HG02642 (cell line): Measurements from ENCODE around the gene TEX11.
"Not testable (repeated sequence)": the region's sequence is repeated elsewhere in the genome, so short reads cannot be mapped to it uniquely, and the experiment has no call there.

ENCODE experiments used
- ATAC-seq: cut with Tn5 transposase; IDR thresholded peaks from one replicate; pipeline ENCODE4 v1.9.1; 2021; ENCODE audit warnings: mild to moderate bottlenecking; ENCODE audit not compliant: unreplicated experiment, poor library complexity

The TEX11 gene

DNA sequence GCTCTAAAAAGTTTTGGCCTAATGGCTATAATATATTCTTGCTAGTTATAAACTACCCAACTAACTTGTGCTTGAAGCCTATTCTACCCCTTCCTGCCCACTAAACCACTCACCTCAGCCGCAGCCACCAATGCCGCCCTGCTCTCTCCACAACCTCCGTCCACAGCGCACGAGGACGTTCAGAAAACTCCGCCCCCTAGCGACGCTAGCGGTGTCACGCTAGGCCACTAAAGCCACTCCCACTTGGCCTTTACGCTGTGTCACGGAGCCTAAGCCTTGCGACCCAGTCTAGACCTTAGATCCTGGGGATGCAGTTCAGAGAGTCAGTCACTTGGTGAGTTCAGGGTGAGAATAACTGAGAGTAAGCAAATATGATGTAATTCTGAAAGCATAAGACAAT lies at the start of gene TEX11:
Gene TEX11 (minus strand): TSS at position 171 of the 400 bp plus-strand sequence. CDS start 922 bp downstream, outside the sequence.
- ATAC-seq: no peak

DNA sequence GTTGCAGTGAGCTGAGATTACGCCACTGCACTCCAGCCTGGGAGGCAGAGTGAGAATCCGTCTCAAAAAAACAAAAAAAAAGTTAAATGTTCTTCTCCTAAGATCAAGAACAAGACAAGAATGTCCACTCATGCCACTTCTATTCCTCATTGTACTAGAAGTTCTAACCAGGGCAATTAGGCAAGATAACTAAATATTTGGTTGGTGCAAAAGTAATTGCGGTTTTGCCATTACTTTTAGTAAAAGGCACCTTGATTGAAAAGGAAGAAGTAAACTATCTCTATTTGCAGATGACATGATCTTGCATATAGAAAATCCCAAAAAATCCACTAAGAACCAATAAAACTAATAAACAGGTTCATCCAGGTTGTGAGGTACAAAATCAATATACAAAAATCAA lies 46.4 kb upstream of the TEX11 start:
- no peak for ATAC-seq

DNA sequence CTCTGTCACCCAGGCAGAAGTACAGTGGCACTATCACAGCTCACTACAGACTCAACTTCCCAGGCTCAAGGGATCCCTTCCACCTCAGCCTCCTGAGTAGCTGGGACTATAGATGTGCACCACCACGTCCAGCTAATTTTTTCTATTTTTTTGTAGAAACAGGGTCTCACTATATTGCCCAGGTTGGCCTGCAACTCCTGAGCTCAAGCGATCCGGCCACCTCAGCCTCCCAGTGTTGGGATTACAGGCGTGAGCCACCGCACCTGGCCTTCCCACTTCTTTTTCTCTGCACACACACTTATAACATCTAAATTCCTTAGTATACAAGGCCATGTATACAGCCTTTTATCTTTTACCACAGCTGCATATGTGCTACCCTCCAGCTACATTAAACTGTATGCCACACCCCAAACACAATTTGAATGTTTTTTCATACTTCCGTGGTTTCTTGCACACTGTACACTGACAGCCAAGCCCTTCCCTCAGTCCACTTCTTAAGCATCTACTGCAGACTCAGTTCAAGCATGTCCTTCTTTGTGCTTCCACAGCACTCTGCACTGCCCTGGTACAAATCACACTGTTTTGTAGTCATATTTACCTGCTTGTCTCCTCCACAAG lies 15.9 kb upstream of the TEX11 start:
- no peak for ATAC-seq

DNA sequence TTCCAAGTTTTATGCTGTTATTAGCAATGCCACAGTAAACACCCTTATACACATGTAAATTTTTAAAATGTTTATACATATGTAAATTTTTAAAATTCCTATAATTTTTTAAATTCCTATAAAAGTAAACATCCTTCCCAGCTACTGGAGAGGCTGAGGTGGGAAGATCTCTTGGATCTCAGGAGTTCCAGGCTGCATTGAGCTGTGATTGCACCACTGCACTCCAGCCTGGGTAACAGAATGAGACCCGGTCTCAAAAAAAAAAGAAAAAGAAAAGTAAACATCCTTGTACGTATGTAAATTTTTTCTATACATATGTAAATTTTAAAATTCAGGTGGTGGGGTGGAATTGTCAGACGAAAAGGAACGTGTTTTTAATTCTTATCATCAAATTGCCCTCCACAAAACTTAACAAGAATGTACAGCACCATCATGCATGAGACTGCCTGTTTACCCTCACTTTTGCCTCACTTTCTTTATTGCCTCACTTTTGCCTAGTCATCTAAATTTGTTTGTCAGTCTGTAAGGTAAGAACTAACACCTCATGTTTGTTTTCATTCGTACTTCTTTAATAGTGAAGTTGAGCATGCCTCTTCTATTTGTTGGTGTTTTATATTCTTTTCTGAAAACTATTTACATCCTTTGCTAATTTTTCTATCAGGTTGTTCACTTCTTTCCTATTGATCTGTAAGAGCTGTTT lies 14.4 kb upstream of the TEX11 start:
- no peak for ATAC-seq

DNA sequence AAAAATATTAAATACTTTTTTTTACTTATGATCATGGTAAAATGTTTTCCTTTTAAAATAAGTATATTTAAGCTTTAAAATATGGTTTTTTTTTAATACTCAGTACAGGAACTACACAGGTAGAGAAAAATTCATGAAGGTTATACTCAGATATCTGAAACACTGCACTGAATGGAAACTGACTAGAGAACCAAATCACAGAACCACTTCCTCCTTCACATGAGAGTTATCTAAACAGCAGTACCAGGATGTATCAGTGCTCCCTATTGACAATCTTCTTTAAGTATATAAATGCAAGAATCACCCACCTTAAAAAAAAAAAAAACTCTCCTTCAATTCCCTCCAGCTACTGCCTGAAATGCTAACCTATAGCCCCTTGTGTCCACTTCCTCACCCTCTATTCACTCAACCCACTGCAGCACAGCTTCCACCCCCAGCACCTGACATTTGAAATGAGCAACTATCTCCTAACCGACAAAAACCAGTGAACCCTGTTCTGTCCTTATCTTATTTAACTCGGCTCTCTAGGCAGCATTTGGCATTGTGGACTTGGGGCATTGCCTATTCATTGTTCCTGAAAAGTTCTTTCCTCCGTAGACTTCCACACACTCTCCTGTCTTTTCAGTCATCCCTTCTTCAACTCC lies 13.3 kb upstream of the TEX11 start:
- ATAC-seq: no peak

DNA sequence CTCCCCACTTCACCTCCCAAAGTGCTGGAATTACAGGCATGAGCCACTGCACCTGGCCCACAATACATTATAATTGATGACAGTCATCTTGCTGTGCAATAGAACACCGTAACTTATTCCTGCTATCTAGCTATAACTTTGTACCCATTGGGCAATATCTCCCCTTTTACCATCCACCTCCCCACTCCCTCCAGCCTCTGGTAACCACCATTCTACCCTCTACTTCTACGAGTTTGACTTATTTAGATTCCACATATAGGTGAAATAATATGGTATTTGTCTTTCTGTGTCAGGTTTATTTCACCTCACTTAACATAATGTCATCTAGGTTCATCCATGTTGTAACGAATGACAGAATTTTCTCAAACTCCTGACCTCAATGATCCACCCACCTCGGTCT lies 8.2 kb upstream of the TEX11 start:
- ATAC-seq: no peak

DNA sequence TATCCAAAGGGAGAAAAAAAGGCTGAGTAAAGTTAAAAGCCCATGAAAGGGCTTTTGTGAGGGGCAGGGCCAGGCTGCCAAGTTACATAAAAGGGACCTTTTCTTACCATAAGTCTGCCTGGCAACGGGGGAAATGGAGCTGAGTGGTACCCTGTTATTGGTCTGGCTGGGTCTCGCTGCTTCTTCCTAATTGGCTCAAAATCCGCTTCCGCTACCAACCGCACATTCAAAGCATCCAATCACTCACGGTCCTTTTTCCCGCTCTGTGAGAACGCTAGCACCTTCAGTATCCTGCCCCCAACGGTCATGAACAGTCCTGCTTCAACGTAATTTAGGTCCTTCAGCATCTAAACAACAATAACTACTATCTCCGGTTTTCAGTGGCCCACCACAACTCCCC lies 611 bp downstream of the TEX11 start:
- no peak for ATAC-seq

DNA sequence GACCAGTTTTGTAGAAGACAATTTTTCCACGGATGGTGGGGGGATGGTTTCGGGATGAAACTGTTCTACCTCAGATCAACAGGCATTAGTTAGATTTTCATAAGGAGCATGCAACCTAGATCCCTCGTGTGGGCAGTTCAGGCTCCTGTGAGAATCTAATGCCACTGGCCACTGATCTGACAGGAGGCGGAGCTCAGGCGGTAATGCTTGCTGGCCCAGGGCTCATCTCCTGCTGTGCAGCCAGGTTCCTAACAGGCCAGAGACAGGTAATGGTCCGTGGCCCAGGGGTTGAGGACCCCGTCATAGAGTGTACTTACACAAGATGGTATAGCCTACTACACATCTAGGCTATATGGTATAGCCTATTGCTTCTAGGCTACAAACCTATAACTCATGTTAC lies 7.0 kb downstream of the TEX11 start:
- no peak for ATAC-seq

DNA sequence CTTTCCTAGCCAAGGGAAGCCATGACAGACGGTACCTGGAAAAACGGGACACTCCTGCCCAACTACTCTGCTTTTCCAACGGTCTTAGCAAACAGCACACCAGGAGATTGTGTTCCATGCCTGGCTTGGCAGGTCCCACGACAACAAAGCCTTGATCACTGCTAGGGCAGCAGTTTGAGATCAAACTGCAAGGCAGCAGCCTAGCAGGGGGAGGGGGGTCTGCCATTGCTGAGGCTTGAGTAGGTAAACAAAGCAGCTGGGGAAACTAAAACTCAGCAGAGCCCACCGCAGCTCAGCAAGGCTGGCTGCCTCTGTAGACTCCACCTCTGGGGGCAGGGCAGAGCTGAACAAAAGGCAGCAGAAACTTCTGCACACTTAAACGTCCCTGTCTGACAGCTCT lies 18.1 kb downstream of the TEX11 start:
- not testable (repeated sequence) for ATAC-seq

DNA sequence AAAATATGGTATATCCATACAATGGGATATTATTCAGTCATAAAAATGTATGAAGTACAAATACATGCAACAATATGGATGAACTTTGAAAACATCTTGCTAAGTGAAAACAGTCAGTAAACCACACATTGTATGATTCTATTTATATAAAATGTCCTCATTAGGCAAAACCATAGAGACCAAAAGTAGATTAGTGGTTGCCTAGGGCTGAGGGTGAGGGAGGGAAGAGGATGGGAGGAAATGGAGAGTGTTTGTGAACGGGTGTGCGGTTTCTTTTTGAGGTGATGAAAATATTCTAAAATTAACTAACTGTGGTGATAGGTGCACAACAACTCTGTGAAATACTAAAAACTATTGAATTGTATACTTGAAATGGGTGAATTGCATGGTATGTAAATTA lies 29.6 kb downstream of the TEX11 start:
- no peak for ATAC-seq

DNA sequence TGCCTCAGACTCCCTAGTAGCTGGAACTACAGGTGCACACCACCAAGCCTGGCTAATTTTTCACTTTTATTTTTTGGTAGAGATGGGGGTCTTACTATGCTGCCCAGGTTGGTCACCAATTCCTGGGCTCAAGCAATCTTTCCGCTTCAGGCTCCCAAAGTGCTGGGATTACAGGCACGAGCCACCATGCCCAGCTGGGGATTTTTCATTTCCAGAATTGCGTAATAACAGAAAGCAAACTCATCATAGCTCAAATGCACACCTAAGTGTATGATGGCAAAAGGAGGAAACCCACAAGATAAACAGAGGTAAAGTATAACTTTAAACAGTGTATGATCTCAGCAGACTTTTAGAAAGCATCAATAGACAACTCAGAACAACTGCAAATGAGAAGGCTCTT lies 56.2 kb downstream of the TEX11 start:
- ATAC-seq: no peak

DNA sequence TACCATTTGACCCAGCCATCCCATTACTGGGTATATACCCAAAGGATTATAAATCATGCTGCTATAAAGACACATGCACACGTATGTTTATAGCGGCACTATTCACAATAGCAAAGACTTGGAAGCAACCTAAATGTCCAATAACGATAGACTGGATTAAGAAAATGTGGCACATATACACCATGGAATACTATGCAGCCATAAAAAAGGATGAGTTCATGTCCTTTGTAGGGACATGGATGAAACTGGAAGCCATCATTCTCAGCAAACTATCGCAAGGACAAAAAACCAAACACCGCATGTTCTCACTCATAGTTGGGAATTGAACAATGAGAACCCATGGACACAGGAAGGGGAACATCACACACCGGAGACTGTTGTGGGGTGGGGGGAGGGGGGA lies 64.4 kb downstream of the TEX11 start:
- not testable (repeated sequence) for ATAC-seq

DNA sequence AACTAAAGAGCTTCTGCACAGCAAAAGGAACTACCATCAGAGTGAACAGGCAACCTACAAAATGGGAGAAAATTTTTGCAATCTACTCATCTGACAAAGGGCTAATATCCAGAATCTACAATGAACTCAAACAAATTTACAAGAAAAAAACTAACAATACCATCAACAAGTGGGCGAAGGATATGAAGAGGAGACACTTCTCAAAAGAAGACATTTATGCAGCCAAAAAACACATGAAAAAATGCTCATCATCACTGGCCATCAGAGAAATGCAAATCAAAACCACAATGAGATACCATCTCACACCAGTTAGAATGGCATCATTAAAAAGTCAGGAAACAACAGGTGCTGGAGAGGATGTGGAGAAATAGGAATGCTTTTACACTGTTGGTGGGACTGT lies 64.9 kb downstream of the TEX11 start:
- not testable (repeated sequence) for ATAC-seq

DNA sequence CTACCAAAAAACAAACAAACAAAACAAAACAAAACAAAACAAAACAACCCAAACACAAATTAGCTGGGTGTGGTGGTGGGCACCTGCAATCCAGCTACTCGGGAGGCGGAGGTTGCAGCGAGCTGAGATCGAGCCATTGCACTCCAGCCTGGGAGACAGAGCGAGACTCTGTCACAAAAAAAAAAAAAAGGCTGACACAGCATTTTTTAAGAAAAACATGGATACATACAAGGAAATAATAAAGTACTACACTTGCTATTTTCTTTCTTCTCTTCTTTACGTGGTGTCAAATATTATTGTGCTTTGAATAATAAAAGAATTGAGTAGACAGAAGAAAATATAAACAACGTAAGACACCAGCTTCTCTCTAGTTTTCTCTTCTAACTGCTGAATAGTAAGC lies 73.9 kb downstream of the TEX11 start:
- ATAC-seq: no peak

DNA sequence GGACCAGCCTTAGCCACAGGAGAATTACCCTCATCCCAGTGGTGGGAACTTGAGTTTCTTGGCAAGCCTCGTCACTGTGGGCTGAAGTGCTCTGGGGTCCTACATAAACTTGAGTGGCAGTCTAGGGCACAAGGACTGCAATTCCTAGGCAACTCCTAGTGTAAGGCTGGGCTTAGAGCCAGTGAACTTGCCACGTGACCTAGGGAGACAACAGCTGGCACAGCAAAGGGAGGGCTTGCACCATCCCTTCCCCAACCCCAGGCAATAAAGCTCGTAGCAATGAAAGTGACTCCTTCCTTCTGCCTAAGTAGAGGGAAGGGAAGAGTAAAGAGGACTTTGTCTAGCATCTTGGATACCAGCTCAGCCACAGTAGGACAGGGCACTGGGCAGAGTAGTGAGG lies 81.8 kb downstream of the TEX11 start:
- no peak for ATAC-seq

DNA sequence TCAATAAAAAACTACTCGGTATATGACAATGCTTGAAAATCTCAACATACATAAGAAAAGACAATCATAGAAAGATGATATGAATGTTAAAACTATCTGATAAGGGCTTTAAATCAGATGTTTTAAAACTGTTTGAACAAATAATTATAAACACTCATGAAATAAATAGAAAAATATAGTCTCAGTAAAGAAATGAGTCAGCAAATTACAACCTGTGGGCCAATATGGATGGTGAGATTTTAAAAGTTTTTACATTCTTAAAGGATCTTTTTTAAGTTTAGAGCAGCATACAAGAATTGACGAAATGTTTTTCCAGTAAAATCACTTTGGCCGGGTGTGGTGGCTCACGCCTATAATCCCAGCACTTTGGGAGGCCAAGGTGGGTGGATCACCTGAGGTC lies 83.1 kb downstream of the TEX11 start:
- no peak for ATAC-seq

DNA sequence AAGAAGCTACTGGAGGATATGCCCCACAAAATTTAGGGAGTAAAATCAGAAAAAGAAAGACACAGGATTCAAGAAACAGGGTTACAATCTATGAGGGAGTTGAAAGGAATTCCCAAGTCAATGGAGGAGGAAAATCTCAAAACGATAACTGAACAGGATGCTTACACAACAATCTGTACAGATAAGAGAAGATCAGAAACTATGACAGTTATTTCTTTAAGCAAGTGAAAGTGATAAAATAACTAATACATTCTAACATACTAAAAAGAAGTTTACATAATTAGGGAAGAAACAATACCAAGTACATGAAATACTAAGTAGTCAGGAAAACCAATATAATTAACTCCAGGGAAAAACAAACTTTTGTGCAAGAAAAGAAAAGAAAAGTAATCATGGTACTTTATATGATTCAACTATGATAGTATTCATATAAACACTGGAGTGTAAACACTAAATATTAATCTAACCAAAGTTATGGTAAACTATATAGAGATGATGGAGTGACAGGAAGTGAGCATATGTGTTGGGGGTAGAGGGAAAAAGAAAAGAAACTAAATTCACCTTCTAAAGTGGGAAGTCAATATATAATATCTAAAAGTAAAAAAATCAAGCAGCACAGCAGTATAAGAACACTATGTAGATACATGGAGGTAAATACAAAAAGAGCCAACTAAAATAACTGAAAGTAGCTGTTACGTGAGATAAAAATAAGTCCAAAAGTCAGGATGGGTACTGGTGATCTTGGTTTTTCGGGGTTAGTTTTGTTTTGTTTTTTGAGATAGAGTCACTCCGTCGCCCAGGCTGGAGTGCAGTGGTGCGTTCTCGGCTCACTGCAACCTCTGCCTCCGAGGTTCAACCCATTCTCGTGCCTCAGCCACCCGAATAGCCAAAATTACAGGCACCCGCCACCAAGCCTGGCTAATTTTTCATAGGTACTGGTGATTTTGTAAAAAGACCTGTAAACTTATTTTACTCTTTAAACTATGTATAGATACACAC lies 99.3 kb downstream of the TEX11 start:
- ATAC-seq: no peak

DNA sequence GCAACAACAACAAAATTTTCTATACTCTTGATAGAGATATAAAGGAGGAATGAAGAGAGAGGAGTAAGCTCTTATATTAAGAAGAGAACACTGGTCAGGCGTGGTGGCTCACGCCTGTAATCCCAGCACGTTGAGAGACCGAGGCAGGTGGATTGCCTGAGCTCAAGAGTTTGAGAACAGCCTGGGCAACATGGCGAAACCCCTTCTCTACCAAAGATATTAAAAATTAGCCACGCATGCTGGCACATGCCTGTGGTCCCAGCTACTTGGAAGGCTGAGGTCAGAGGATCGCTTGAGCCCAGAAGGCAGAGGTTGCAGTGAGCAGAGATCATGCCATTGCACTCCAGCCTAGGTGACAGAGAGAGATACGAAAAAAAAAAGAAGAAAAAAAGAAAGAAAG lies 102.4 kb downstream of the TEX11 start:
- ATAC-seq: no peak

DNA sequence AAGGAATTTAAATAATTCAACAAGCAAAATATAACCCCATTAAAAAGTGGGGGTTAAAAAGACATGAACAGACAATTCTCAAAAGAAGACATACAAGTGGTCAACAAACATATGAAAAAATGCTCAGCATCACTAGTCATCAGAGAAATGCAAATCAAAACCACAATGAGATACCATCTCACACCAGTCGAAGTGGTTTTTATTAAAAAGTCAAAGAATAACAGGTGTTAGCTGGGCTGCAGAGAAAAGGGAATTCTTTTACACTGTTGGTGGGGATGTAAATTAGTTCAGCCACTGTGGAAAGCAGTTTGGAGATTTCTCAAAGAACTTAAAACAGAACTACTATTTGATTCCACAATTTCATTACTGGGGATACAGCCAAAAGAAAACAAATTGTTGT lies 111.8 kb downstream of the TEX11 start:
- ATAC-seq: not testable (repeated sequence)

DNA sequence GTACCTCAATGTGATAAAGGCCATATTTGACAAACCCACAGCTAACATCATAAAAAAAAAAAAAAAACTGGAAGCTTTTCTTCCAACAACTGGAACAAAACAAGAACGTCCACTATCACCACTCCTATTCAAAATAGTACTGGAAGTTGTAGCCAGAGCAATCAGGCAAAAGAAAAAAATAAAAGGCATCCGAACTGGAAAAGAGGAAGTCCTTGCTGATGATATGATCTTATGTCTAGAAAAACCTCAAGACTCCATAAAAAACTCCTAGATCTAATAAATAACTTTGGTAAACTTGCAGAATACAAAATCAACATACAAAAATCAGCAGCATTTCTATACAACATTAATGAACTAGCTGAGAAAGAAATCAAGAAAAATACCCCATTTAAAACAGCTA lies 134.3 kb downstream of the TEX11 start:
- no peak for ATAC-seq
